GM12873 (cell line): ENCODE data around the gene SLC17A7.

Experiments
- TF ChIP-seq, protein P1 (sequence below): IDR thresholded peaks from 2 replicates; pipeline ENCODE4 v1.5.1; 2012; ENCODE audit warnings: low read depth, mild to moderate bottlenecking, moderate library complexity, low read length, control low read depth; ENCODE audit not compliant: insufficient read depth; ENCODE audit errors: missing control alignments

The SLC17A7 gene

GRCh38 chr19:49438261-49438660, 3.1 kb downstream of the SLC17A7 start:
- TF ChIP-seq, protein P1, sequence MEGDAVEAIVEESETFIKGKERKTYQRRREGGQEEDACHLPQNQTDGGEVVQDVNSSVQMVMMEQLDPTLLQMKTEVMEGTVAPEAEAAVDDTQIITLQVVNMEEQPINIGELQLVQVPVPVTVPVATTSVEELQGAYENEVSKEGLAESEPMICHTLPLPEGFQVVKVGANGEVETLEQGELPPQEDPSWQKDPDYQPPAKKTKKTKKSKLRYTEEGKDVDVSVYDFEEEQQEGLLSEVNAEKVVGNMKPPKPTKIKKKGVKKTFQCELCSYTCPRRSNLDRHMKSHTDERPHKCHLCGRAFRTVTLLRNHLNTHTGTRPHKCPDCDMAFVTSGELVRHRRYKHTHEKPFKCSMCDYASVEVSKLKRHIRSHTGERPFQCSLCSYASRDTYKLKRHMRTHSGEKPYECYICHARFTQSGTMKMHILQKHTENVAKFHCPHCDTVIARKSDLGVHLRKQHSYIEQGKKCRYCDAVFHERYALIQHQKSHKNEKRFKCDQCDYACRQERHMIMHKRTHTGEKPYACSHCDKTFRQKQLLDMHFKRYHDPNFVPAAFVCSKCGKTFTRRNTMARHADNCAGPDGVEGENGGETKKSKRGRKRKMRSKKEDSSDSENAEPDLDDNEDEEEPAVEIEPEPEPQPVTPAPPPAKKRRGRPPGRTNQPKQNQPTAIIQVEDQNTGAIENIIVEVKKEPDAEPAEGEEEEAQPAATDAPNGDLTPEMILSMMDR = no peak

GRCh38 chr19:49437231-49437630, 4.1 kb downstream of the SLC17A7 start:
- TF ChIP-seq, protein P1 = no peak

DNA sequence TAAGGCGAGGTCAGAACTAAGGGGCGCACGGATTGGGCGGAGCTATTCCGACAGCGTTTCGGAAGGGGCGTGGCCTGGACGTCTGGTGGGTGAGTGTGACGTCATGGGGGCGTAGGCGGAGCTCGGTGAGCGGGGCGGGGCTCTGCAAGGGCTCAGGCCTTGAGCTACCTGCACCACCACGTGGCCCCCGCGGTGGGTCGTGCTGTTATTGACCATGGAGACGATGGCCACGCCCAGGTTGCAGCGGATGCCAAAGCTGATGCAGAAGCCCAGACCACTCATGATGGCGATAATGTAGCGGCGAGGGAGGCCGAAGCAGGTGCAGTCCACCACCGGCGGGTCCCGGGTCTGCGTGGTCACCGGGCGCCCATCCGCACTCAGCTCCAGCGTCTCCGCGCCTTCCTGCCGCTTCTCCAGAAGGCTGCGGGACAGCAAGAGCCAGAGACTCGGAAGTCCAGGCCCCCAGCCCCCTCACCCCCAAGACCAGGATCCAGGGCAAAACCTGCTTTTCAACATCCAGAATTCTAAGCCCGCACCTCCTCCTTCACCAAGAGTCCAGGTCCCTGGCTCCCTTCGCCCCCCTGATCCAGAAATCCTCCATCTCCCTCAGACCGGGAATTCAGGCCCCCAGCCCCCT, 4.8 kb downstream of the SLC17A7 start:
- TF ChIP-seq, protein P1 = no peak

- TF ChIP-seq, protein P1 = no peak
Observed at GRCh38 chr19:49435670-49436069, 5.7 kb downstream of the SLC17A7 start.

GRCh38 chr19:49434907-49435583, 6.3 kb downstream of the SLC17A7 start:
- TF ChIP-seq, protein P1 = no peak

- TF ChIP-seq, protein P1 = no peak
Observed at GRCh38 chr19:49433240-49433901, 8.0 kb downstream of the SLC17A7 start.
